Activated CD8-positive, alpha-beta T cell treated with anti-CD3 and anti-CD28 coated beads for 36 hours (primary cell): Measurements from ENCODE around the gene LIMA1. TPM values are rescaled to one million over a fixed set of nuclear protein-coding genes. Genes with fewer than 3 reads are reported as not detected.
"Not testable (repeated sequence)": the region's sequence is repeated elsewhere in the genome, so short reads cannot be mapped to it uniquely, and the experiment has no call there.

Source experiments
- ATAC-seq: fragments of 200-7000 bp; cut with Tn5 transposase; one replicate; pipeline ENCODE4 v1.10.0; 2021; ENCODE audit warnings: mild to moderate bottlenecking, moderate library complexity
- CTCF ChIA-PET: fragments of 350-600 bp; sonication (Branson Sonifier 250); formaldehyde crosslinking; loops from one replicate; lab custom pipeline; 2021; ENCODE audit warnings: antibody characterized with exemption; lab: Charles Lee
- POLR2A ChIA-PET: fragments of 350-600 bp; sonication (Branson Sonifier 250); formaldehyde crosslinking; loops from one replicate; lab custom pipeline; 2021; ENCODE audit warnings: antibody characterized with exemption; lab: Charles Lee
- DNase-seq: peaks from one replicate; pipeline ENCODE4 v3.0.0-alpha.2; 2020
- H3K27ac Mint-ChIP-seq: one replicate; pipeline ENCODE4 v1.8.0; 2021; ENCODE audit warnings: mild to moderate bottlenecking, mixed read lengths
- H3K27me3 Mint-ChIP-seq: one replicate; pipeline ENCODE4 v1.8.0; 2021; ENCODE audit warnings: mixed read lengths
- H3K36me3 Mint-ChIP-seq: one replicate; pipeline ENCODE4 v1.8.0; 2021; ENCODE audit warnings: low read depth, mixed read lengths
- H3K4me1 Mint-ChIP-seq: one replicate; pipeline ENCODE4 v1.8.0; 2021; ENCODE audit warnings: low read depth, mixed read lengths
- H3K4me3 Mint-ChIP-seq: one replicate; pipeline ENCODE4 v1.8.0; 2021; ENCODE audit warnings: mild to moderate bottlenecking, moderate library complexity, mixed read lengths
- H3K9me3 Mint-ChIP-seq: one replicate; pipeline ENCODE4 v1.8.0; 2021; ENCODE audit warnings: mixed read lengths
- CTCF ChIP-seq: fragments of 200-600 bp; IDR thresholded peaks from one replicate; pipeline ENCODE4 v1.8.0; 2022; ENCODE audit warnings: antibody characterized with exemption, mild to moderate bottlenecking
- intact Hi-C: fragments of 100-400 bp; cut with micrococcal nuclease; formaldehyde crosslinking; loops from one replicate; pipeline ENCODE4 v1.10.0; 2022
- total RNA-seq, 2 experiments: library from RNA; stranded (reverse); gene quantifications; one replicate each; pipeline ENCODE4 v1.2.3, GENCODE V29; 2021

Gene LIMA1
- total RNA-seq, 2 experiments from 2014 or later: 44.2 to 45.5 TPM

GRCh38 chr12:50322206-50322605 lies 38.9 kb upstream of the LIMA1 start:
- Mint-ChIP-seq H3K27me3 (no peaks in the 10 kb centered on the region), H3K9me3 (no peaks in the 10 kb centered on the region), H3K4me1 (no peaks in the 10 kb centered on the region), H3K27ac (no peak overlapping the region), H3K36me3 (no peaks in the 10 kb centered on the region), H3K4me3 (no peak overlapping the region)
- TF ChIP-seq CTCF: no peak
- CTCF ChIA-PET: no interaction called here
- POLR2A ChIA-PET: no interaction called here
- intact Hi-C loops: no loop called here
- no peak for ATAC-seq
- no peak for DNase-seq

GRCh38 chr12:50317203-50317602 lies 33.9 kb upstream of the LIMA1 start:
- no peak for ATAC-seq
- H3K27ac Mint-ChIP-seq: no peak overlapping the region
- ChIA-PET CTCF (interaction anchor here (1.2 to 1.5 kb wide), 3 partner anchors 14 to 206 kb away, joined by 3 to 4 read pairs (median 3); partner anchors contain the start of gene COX14), POLR2A (no interaction called here)
- intact Hi-C loops: loop anchor here (10.0 kb wide), 2 partner anchors 132 to 202 kb away; partner anchors contain the start of gene COX14
- no peaks in the 10 kb centered on the region for H3K27me3 Mint-ChIP-seq
- H3K4me1 Mint-ChIP-seq: peaks cover 2% of the 10 kb centered on the region
- H3K4me3 Mint-ChIP-seq: no peak overlapping the region
- H3K36me3 Mint-ChIP-seq: no peaks in the 10 kb centered on the region
- no peak for DNase-seq
- no peaks in the 10 kb centered on the region for H3K9me3 Mint-ChIP-seq
- no peak for TF ChIP-seq CTCF

- Mint-ChIP-seq H3K4me1 (peaks cover 2% of the 10 kb centered on the region), H3K4me3 (no peak overlapping the region), H3K27ac (no peak overlapping the region), H3K36me3 (no peaks in the 10 kb centered on the region), H3K27me3 (no peaks in the 10 kb centered on the region), H3K9me3 (no peaks in the 10 kb centered on the region)
- DNase-seq (no peak), ATAC-seq (no peak)
- intact Hi-C loops: loop anchor here (10.0 kb wide), 2 partner anchors 131 to 201 kb away; partner anchors contain the start of gene COX14
- no peak for TF ChIP-seq CTCF
- ChIA-PET POLR2A (no interaction called here), CTCF (interaction anchor here (1.8 to 2.6 kb wide), 3 partner anchors 15 to 205 kb away, joined by 5 to 27 read pairs (median 17); partner anchors contain the start of gene COX14)
Measured at GRCh38 chr12:50315803-50316202, 32.5 kb upstream of the LIMA1 start.

GRCh38 chr12:50314636-50315312 lies 31.5 kb upstream of the LIMA1 start:
- Mint-ChIP-seq H3K4me3 (no peak overlapping the region), H3K9me3 (no peaks in the 10 kb centered on the region), H3K27ac (no peak overlapping the region), H3K36me3 (no peaks in the 10 kb centered on the region), H3K27me3 (no peaks in the 10 kb centered on the region), H3K4me1 (peaks cover 2% of the 10 kb centered on the region)
- ChIA-PET CTCF (interaction anchor here (0.6 to 2.6 kb wide), 43 partner anchors 9 to 276 kb away, joined by 3 to 27 read pairs (median 5); partner anchors contain the start of genes CERS5, COX14 and LIMA1), POLR2A (no interaction called here)
- intact Hi-C loops: loop anchor here (10.0 kb wide), 2 partner anchors 130 to 200 kb away; partner anchors contain the start of gene COX14
- DNase-seq (no peak), ATAC-seq (no peak)
- TF ChIP-seq CTCF: peak; percentile 70

- intact Hi-C loops: loop anchor here (10.0 kb wide), 2 partner anchors 129 to 199 kb away; partner anchors contain the start of gene COX14
- H3K9me3 Mint-ChIP-seq, H3K27me3 Mint-ChIP-seq, H3K4me1 Mint-ChIP-seq, H3K36me3 Mint-ChIP-seq, H3K27ac Mint-ChIP-seq, ATAC-seq, POLR2A ChIA-PET, DNase-seq, H3K4me3 Mint-ChIP-seq: not testable (repeated sequence)
- CTCF ChIA-PET: interaction anchor here (0.6 to 2.6 kb wide), 39 partner anchors 8 to 275 kb away, joined by 3 to 27 read pairs (median 6); partner anchors contain the start of genes CERS5, COX14 and LIMA1
Measured at GRCh38 chr12:50313971-50314370, 30.7 kb upstream of the LIMA1 start.
